LHCN-M2 (cell line): ENCODE data around the gene DERA. TPM values are rescaled to one million over a fixed set of nuclear protein-coding genes. Genes with fewer than 3 reads are reported as not detected.
"Not testable (repeated sequence)": the region's sequence is repeated elsewhere in the genome, so short reads cannot be mapped to it uniquely, and the experiment has no call there.

Source experiments
- DNase-seq: peaks from one replicate; pipeline ENCODE4 v3.0.0-alpha.2; 2012; ENCODE audit warnings: low read depth
- total RNA-seq: library from RNA; depleted of rRNA; stranded (reverse); fragments of >200 nt; gene quantifications from 2 replicates; pipeline ENCODE4 v1.2.3, GENCODE V29; 2014

Gene DERA
- total RNA-seq, 1 experiment from 2014 or later, result 99.7 TPM

- peak; percentile 13 for DNase-seq
Observed at GRCh38 chr12:16008421-16008824, 97.3 kb downstream of the DERA start.

GRCh38 chr12:16012117-16012516 is 101.0 kb downstream of the DERA start:
- DNase-seq, result peak; percentile 68

GRCh38 chr12:16013722-16014121 is 102.6 kb downstream of the DERA start:
- not testable (repeated sequence) for DNase-seq

- DNase-seq, result not testable (repeated sequence)
Observed at GRCh38 chr12:16014394-16014793, 103.3 kb downstream of the DERA start.

GRCh38 chr12:16016748-16017147 is 105.6 kb downstream of the DERA start:
- DNase-seq, result no peak

- DNase-seq, result no peak
Observed at GRCh38 chr12:16018306-16018705, 107.2 kb downstream of the DERA start.

- DNase-seq, result no peak
Observed at GRCh38 chr12:16019136-16019535, 108.0 kb downstream of the DERA start.

GRCh38 chr12:16020031-16020430 is 108.9 kb downstream of the DERA start:
- DNase-seq, result no peak

- DNase-seq, result no peak
Observed at GRCh38 chr12:16021026-16021425, 109.9 kb downstream of the DERA start.

GRCh38 chr12:16021676-16022075 is 110.5 kb downstream of the DERA start:
- DNase-seq, result no peak

GRCh38 chr12:16027002-16027401 is 115.9 kb downstream of the DERA start:
- DNase-seq, result no peak

GRCh38 chr12:16030744-16031143 is 119.6 kb downstream of the DERA start:
- DNase-seq, result no peak

GRCh38 chr12:16034136-16034817 is 123.1 kb downstream of the DERA start:
- DNase-seq, result no peak

- DNase-seq, result no peak
Observed at GRCh38 chr12:16036073-16036472, 124.9 kb downstream of the DERA start.

GRCh38 chr12:16037533-16037932 is 126.4 kb downstream of the DERA start:
- no peak for DNase-seq

- no peak for DNase-seq
Observed at GRCh38 chr12:16043480-16043879, 132.3 kb downstream of the DERA start.

- no peak for DNase-seq
Observed at GRCh38 chr12:16046266-16046665, 135.1 kb downstream of the DERA start.

GRCh38 chr12:16048511-16048910 is 137.4 kb downstream of the DERA start:
- no peak for DNase-seq

GRCh38 chr12:16056910-16057309 is 145.8 kb downstream of the DERA start:
- DNase-seq, result no peak

- not testable (repeated sequence) for DNase-seq
Observed at GRCh38 chr12:16057351-16057751, 146.2 kb downstream of the DERA start.

GRCh38 chr12:16062611-16063010 is 151.5 kb downstream of the DERA start:
- peak; percentile 37 for DNase-seq

- peak; percentile 14 for DNase-seq
Observed at GRCh38 chr12:16063726-16064125, 152.6 kb downstream of the DERA start.

- DNase-seq, result no peak
Observed at GRCh38 chr12:16070113-16070512, 159.0 kb downstream of the DERA start.

GRCh38 chr12:16072678-16073077 is 161.5 kb downstream of the DERA start:
- no peak for DNase-seq
